Limb (tissue), 2 donors: ENCODE data around the gene HSPA1B.

ENCODE experiments used
- DNase-seq, 2 donors: peaks; one replicate each; pipeline ENCODE4 v3.0.0-alpha.2; 2016; ENCODE audit errors: extremely low spot score in 2 of 2

Gene HSPA1B

GRCh38 chr6:31878726-31879125, 51.2 kb downstream of the HSPA1B start, which contains the start of gene SLC44A4:
Gene SLC44A4, minus strand, starts transcription at chr6:31878997. Its CDS starts 17 bp downstream, at chr6:31878980.
- DNase-seq, result peak in 1 of 2 donors; percentile 26

GRCh38 chr6:31879143-31879542, 51.6 kb downstream of the HSPA1B start:
- no peak for DNase-seq
